ENCODE measurements around the gene ADD2.

The ADD2 gene

GRCh38 chr2:70687461-70687795 lies 80.6 kb downstream of the ADD2 start:
- H3K9ac ChIP-seq (ENCODE audit: low read length), result no peak overlapping the region
- no peak overlapping the region for H2AFZ ChIP-seq (ENCODE audit: low read depth, low read length)
- no peak for DNase-seq
- H3K36me3 ChIP-seq (ENCODE audit: control insufficient read depth in 1 of 2, insufficient read depth in 2 of 2, low read depth in 1 of 2, low read length in 2 of 2), result no peaks in the 10 kb centered on the region
- peaks cover 3% of the 10 kb centered on the region for H3K4me1 ChIP-seq (ENCODE audit: control insufficient read depth, insufficient read depth, low read depth, low read length)
- H2BK120ac ChIP-seq (ENCODE audit: low read depth, low read length), result no peak overlapping the region
- no peak overlapping the region for H3K4ac ChIP-seq (ENCODE audit: low read depth in 1 of 2, low read length in 2 of 2)
- H2BK15ac ChIP-seq (ENCODE audit: low read depth, poor library complexity, severe bottlenecking), result no peak overlapping the region
- H3K79me1 ChIP-seq (replicated peaks; ENCODE audit: low read length, poor library complexity, severe bottlenecking), result no peaks in the 10 kb centered on the region
- H3K4me3 ChIP-seq (ENCODE audit: insufficient read depth in 1 of 2, low read depth in 1 of 2, low read length in 2 of 2), result no peak overlapping the region
- no peak overlapping the region for H2BK5ac ChIP-seq (ENCODE audit: low read depth, low read length, poor library complexity, severe bottlenecking)
- H3K9me3 ChIP-seq (ENCODE audit: control insufficient read depth, low read length), result no peaks in the 10 kb centered on the region
- H4K91ac ChIP-seq (ENCODE audit: low read length), result no peak overlapping the region
- no peak overlapping the region for H3K14ac ChIP-seq (ENCODE audit: low read length in 2 of 2)
- no peak overlapping the region for H4K8ac ChIP-seq (ENCODE audit: low read length)
- H3K27me3 ChIP-seq (ENCODE audit: control insufficient read depth in 1 of 2, insufficient read depth in 1 of 2, low read length in 2 of 2), result peaks cover 9 to 16% of the 10 kb centered on the region in 2 experiments
- no peak overlapping the region for H2AK5ac ChIP-seq (ENCODE audit: low read length, severe bottlenecking)
- no peak overlapping the region for H3K18ac ChIP-seq (ENCODE audit: low read depth in 1 of 2, low read length in 2 of 2)
- no peak overlapping the region for H3K27ac ChIP-seq (ENCODE audit: low read length, poor library complexity, severe bottlenecking)
- H2BK12ac ChIP-seq (ENCODE audit: low read length in 2 of 2), result no peak overlapping the region
- H3K23ac ChIP-seq (ENCODE audit: low read length in 2 of 2), result no peak overlapping the region
- no peak overlapping the region for H3K4me2 ChIP-seq (ENCODE audit: low read length, poor library complexity, severe bottlenecking)
- 86% methylated on average over 4 of the region's 4 CpGs for WGBS

DNA sequence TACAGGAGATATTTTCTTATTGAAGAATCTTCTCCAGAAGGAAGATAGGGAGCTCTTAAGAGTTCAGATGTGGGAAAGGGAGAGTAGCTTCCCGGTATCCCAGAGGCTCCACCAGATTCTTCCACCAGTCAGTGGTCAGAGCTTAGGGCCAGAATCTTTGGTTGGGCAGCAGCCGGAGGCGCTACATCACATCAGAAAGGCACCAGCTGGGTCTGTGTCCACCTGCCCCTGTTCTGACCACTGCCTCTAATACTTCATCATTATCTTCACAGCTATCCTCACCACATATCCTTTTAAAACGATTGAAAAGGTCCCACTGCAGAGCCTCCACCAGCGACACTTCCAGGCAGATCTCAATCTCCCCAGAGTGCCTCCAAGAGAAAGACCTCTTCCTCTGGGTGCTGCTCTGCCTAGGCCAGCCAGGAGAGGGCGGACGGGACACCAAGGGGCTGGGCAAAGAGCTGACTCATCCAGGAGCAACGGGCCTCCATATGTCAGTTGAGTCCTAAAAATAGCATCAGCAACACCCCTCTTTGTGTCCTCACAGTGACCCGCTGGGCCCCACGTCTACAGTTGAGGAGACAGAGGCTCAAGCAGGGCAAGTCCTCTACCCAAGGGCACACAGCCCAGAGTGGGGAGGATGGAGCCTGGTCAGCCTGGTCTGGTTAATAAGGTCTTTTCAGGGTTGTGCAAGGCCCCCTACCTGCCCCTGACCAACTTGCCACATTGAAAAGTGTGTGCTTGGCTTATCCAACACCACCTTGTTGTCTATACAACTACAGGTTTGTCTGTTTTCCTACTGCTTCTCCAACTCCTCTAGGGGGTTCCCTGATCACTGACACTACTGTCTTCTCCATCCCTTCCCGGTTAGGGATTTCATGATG lies 81.2 kb downstream of the ADD2 start:
- Histone ChIP-seq H2AFZ (ENCODE audit: low read depth, low read length) (no peak overlapping the region), H3K4me2 (ENCODE audit: low read length, poor library complexity, severe bottlenecking) (no peak overlapping the region), H2BK5ac (ENCODE audit: low read depth, low read length, poor library complexity, severe bottlenecking) (no peak overlapping the region), H3K14ac (ENCODE audit: low read length in 2 of 2) (no peak overlapping the region), H3K4me3 (ENCODE audit: insufficient read depth in 1 of 2, low read depth in 1 of 2, low read length in 2 of 2) (no peak overlapping the region), H3K27me3 (ENCODE audit: control insufficient read depth in 1 of 2, insufficient read depth in 1 of 2, low read length in 2 of 2) (peaks cover 3 to 13% of the 10 kb centered on the region in 2 experiments), H3K18ac (ENCODE audit: low read depth in 1 of 2, low read length in 2 of 2) (no peak overlapping the region), H3K4me1 (ENCODE audit: control insufficient read depth, insufficient read depth, low read depth, low read length) (peaks cover 3% of the 10 kb centered on the region), H3K4ac (ENCODE audit: low read depth in 1 of 2, low read length in 2 of 2) (no peak overlapping the region), H2BK120ac (ENCODE audit: low read depth, low read length) (no peak overlapping the region), H3K23ac (ENCODE audit: low read length in 2 of 2) (no peak overlapping the region), H2AK5ac (ENCODE audit: low read length, severe bottlenecking) (no peak overlapping the region), H3K9me3 (ENCODE audit: control insufficient read depth, low read length) (no peaks in the 10 kb centered on the region), H3K9ac (ENCODE audit: low read length) (no peak overlapping the region), H4K8ac (ENCODE audit: low read length) (peak overlapping the region; percentile 30), H2BK12ac (ENCODE audit: low read length in 2 of 2) (no peak overlapping the region), H2BK15ac (ENCODE audit: low read depth, poor library complexity, severe bottlenecking) (no peak overlapping the region), H4K91ac (ENCODE audit: low read length) (no peak overlapping the region), H3K27ac (ENCODE audit: low read length, poor library complexity, severe bottlenecking) (no peak overlapping the region), H3K79me1 (replicated peaks; ENCODE audit: low read length, poor library complexity, severe bottlenecking) (no peaks in the 10 kb centered on the region), H3K36me3 (ENCODE audit: control insufficient read depth in 1 of 2, insufficient read depth in 2 of 2, low read depth in 1 of 2, low read length in 2 of 2) (no peaks in the 10 kb centered on the region)
- 53% methylated on average over 11 of the region's 11 CpGs for WGBS
- DNase-seq, result peak; percentile 54

DNA sequence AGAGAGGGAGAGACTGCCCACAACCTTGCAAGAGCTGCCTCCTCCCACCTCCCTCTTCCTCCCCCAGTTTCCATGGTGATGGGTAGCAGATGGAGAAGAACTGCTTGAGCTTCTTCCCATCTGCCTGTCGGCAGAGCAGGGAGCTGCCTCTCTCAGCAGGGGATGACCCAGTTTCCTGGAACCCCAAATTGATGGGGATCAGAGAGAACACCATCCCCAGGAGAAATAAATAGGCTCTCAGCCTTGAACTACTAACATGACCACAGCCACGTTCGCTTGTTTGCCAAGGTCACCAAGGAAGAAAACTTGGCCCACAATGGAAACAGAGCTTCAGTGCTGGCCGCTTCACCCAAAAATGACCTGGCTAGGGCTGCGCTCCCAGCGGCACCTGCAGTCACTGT lies 82.2 kb downstream of the ADD2 start:
- Histone ChIP-seq H2BK15ac (ENCODE audit: low read depth, poor library complexity, severe bottlenecking) (no peak overlapping the region), H3K9me3 (ENCODE audit: control insufficient read depth, low read length) (no peaks in the 10 kb centered on the region), H3K79me1 (replicated peaks; ENCODE audit: low read length, poor library complexity, severe bottlenecking) (no peaks in the 10 kb centered on the region), H3K27me3 (ENCODE audit: control insufficient read depth in 1 of 2, insufficient read depth in 1 of 2, low read length in 2 of 2) (peaks cover 3 to 10% of the 10 kb centered on the region in 2 experiments), H3K4me2 (ENCODE audit: low read length, poor library complexity, severe bottlenecking) (no peak overlapping the region), H4K91ac (ENCODE audit: low read length) (no peak overlapping the region), H2AK5ac (ENCODE audit: low read length, severe bottlenecking) (no peak overlapping the region), H3K14ac (ENCODE audit: low read length in 2 of 2) (no peak overlapping the region), H3K18ac (ENCODE audit: low read depth in 1 of 2, low read length in 2 of 2) (no peak overlapping the region), H3K9ac (ENCODE audit: low read length) (no peak overlapping the region), H2AFZ (ENCODE audit: low read depth, low read length) (no peak overlapping the region), H2BK5ac (ENCODE audit: low read depth, low read length, poor library complexity, severe bottlenecking) (no peak overlapping the region), H4K8ac (ENCODE audit: low read length) (no peak overlapping the region), H3K23ac (ENCODE audit: low read length in 2 of 2) (no peak overlapping the region), H3K36me3 (ENCODE audit: control insufficient read depth in 1 of 2, insufficient read depth in 2 of 2, low read depth in 1 of 2, low read length in 2 of 2) (no peaks in the 10 kb centered on the region), H3K4me3 (ENCODE audit: insufficient read depth in 1 of 2, low read depth in 1 of 2, low read length in 2 of 2) (no peak overlapping the region), H2BK120ac (ENCODE audit: low read depth, low read length) (no peak overlapping the region), H3K4me1 (ENCODE audit: control insufficient read depth, insufficient read depth, low read depth, low read length) (peaks cover 3% of the 10 kb centered on the region), H3K4ac (ENCODE audit: low read depth in 1 of 2, low read length in 2 of 2) (no peak overlapping the region), H3K27ac (ENCODE audit: low read length, poor library complexity, severe bottlenecking) (no peak overlapping the region), H2BK12ac (ENCODE audit: low read length in 2 of 2) (no peak overlapping the region)
- no peak for DNase-seq
- 86% methylated on average over 6 of the region's 6 CpGs for WGBS

GRCh38 chr2:70684846-70685622 lies 83.0 kb downstream of the ADD2 start:
- WGBS, result 77% methylated on average over 4 of the region's 4 CpGs
- Histone ChIP-seq H3K4ac (ENCODE audit: low read depth in 1 of 2, low read length in 2 of 2) (no peak overlapping the region), H4K8ac (ENCODE audit: low read length) (no peak overlapping the region), H3K4me3 (ENCODE audit: insufficient read depth in 1 of 2, low read depth in 1 of 2, low read length in 2 of 2) (no peak overlapping the region), H4K91ac (ENCODE audit: low read length) (no peak overlapping the region), H2BK15ac (ENCODE audit: low read depth, poor library complexity, severe bottlenecking) (no peak overlapping the region), H3K14ac (ENCODE audit: low read length in 2 of 2) (no peak overlapping the region), H3K18ac (ENCODE audit: low read depth in 1 of 2, low read length in 2 of 2) (no peak overlapping the region), H3K36me3 (ENCODE audit: control insufficient read depth in 1 of 2, insufficient read depth in 2 of 2, low read depth in 1 of 2, low read length in 2 of 2) (no peaks in the 10 kb centered on the region), H3K9ac (ENCODE audit: low read length) (no peak overlapping the region), H2AFZ (ENCODE audit: low read depth, low read length) (no peak overlapping the region), H3K9me3 (ENCODE audit: control insufficient read depth, low read length) (no peaks in the 10 kb centered on the region), H2BK5ac (ENCODE audit: low read depth, low read length, poor library complexity, severe bottlenecking) (no peak overlapping the region), H3K27ac (ENCODE audit: low read length, poor library complexity, severe bottlenecking) (no peak overlapping the region), H3K4me2 (ENCODE audit: low read length, poor library complexity, severe bottlenecking) (no peak overlapping the region), H3K4me1 (ENCODE audit: control insufficient read depth, insufficient read depth, low read depth, low read length) (peaks cover 3% of the 10 kb centered on the region), H3K79me1 (replicated peaks; ENCODE audit: low read length, poor library complexity, severe bottlenecking) (no peaks in the 10 kb centered on the region), H2BK12ac (ENCODE audit: low read length in 2 of 2) (no peak overlapping the region), H2BK120ac (ENCODE audit: low read depth, low read length) (no peak overlapping the region), H3K27me3 (ENCODE audit: control insufficient read depth in 1 of 2, insufficient read depth in 1 of 2, low read length in 2 of 2) (peaks cover 3 to 10% of the 10 kb centered on the region in 2 experiments), H3K23ac (ENCODE audit: low read length in 2 of 2) (no peak overlapping the region), H2AK5ac (ENCODE audit: low read length, severe bottlenecking) (no peak overlapping the region)
- no peak for DNase-seq

All from mesenchymal stem cell (in vitro differentiated cells and primary cell).